Measurements from ENCODE around the gene IL6ST. TPM values are rescaled to one million over a fixed set of nuclear protein-coding genes. Genes with fewer than 3 reads are reported as not detected.
A peak's percentile ranks its signal among the peaks of the same experiment; 100 is the strongest.

The IL6ST gene
- total and polyA plus RNA-seq, 10 donors = 20.4 to 504 (median 266) TPM

DNA sequence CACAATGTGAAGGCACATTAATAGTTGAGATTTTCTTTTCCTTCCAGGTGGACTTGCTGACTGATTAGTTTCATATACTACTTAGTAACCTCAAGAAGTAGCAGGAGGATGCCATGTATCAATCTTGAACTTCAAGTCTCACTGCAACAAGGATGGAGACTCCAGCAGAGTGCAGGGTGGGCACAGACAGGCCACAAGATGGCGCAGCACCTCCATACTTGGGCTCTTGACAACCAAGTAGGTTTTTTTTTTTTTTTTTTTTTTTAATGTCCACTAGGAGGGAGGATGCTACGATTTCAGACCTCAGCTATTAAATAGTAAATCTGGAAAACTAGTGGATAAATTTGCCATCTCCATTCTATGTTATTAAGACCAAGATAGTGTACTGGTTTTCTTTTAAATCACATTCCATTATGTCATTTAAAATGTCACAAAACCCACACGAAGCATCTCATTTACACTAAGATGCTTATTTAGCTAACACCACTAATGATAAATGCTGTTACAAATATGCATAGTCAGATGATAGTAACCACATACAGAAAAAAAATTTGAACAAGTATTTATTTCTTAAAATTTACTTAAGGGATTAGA is 58.6 kb downstream of the IL6ST start:
- TF ChIP-seq, protein P1, sequence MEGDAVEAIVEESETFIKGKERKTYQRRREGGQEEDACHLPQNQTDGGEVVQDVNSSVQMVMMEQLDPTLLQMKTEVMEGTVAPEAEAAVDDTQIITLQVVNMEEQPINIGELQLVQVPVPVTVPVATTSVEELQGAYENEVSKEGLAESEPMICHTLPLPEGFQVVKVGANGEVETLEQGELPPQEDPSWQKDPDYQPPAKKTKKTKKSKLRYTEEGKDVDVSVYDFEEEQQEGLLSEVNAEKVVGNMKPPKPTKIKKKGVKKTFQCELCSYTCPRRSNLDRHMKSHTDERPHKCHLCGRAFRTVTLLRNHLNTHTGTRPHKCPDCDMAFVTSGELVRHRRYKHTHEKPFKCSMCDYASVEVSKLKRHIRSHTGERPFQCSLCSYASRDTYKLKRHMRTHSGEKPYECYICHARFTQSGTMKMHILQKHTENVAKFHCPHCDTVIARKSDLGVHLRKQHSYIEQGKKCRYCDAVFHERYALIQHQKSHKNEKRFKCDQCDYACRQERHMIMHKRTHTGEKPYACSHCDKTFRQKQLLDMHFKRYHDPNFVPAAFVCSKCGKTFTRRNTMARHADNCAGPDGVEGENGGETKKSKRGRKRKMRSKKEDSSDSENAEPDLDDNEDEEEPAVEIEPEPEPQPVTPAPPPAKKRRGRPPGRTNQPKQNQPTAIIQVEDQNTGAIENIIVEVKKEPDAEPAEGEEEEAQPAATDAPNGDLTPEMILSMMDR (IDR thresholded peaks at IDR 0.05 in 8 of 11, conservative IDR thresholded peaks at IDR 0.05 in 3 of 11) = peak; percentile 73 to 92 (median 84)
- TF ChIP-seq POLR2AphosphoS5 (IDR thresholded peaks at IDR 0.05) (peak in 1 of 3 donors; percentile 53), POLR2A (IDR thresholded peaks at IDR 0.05) (no peak)
- DNase-seq = peak; percentile 91
- Histone ChIP-seq H3K4me3 (no peak overlapping the region), H3K36me3 (peaks cover 0 to 55% (median 16%) of the 10 kb centered on the region in 6 donors), H3K4me1 (no peaks in the 10 kb centered on the region), H3K9me3 (no peaks in the 10 kb centered on the region), H3K27ac (no peak overlapping the region), H3K27me3 (replicated peaks in 1 of 7) (no peaks in the 10 kb centered on the region)
- intact Hi-C loops (cut with DNase I; ENCODE audit: low total_unique reads) = loop anchor here (10.0 kb wide), 1 partner anchor 269 kb away; no protein-coding TSS in a partner anchor
- WGBS, 5 donors = 26 to 46% (median 31%) methylated on average over 3 of the region's 3 CpGs

DNA sequence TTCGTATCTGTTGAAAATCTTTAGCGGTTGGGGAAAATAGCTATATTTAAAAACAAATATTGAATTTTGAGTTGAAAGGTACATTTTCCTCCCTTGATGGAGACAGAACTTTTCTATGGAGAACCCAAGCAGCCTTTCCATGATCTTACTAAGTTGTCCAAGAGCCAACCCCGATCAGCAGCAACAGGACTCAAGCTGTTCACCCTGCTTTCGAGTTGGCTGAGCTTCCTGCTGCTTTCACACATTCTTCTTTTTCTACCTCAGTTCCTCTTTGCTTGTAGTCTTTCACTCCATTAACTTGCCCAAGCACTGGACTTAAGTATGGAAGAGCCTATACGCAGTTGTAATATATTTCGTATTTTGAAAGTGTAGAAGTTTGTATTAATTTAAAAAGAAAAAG is 59.4 kb downstream of the IL6ST start:
- no peak overlapping the region for H3K4me3 ChIP-seq
- WGBS, 5 donors = 90 to 94% (median 92%) methylated on average over 6 of the region's 6 CpGs
- H3K27me3 ChIP-seq (replicated peaks in 1 of 7) = no peaks in the 10 kb centered on the region
- H3K27ac ChIP-seq = no peak overlapping the region
- peaks cover 0 to 47% (median 9%) of the 10 kb centered on the region in 6 donors for H3K36me3 ChIP-seq
- no peaks in the 10 kb centered on the region for H3K4me1 ChIP-seq
- intact Hi-C loops (cut with DNase I; ENCODE audit: low total_unique reads) = loop anchor here (10.0 kb wide), 1 partner anchor 269 kb away; no protein-coding TSS in a partner anchor
- TF ChIP-seq POLR2AphosphoS5 (IDR thresholded peaks at IDR 0.05) = no peak
- no peak for TF ChIP-seq POLR2A (IDR thresholded peaks at IDR 0.05)
- TF ChIP-seq, protein P1 (IDR thresholded peaks at IDR 0.05 in 8 of 11, conservative IDR thresholded peaks at IDR 0.05 in 3 of 11) = no peak
- DNase-seq = no peak
- H3K9me3 ChIP-seq = no peaks in the 10 kb centered on the region

DNA sequence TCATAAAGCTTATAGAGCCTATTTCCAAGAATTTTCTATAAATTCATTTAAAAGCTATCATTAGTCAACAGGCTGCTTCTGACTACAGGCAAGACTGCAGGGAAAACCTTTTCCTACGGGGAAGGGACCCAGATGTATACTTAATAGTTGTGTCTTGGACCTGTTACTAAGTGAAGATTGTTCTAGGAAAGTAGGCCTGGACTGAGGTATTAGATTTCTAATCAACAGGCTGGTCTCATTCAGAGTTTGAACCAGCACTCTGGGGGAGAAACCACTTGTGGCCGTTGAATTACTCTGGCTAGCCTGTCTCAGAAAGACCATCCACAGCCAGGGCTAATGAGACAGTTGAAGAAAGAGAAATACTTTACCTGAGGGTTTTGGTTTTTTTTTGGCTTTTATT is 60.0 kb downstream of the IL6ST start:
- intact Hi-C loops (cut with DNase I; ENCODE audit: low total_unique reads) = loop anchor here (10.0 kb wide), 1 partner anchor 270 kb away; no protein-coding TSS in a partner anchor

DNA sequence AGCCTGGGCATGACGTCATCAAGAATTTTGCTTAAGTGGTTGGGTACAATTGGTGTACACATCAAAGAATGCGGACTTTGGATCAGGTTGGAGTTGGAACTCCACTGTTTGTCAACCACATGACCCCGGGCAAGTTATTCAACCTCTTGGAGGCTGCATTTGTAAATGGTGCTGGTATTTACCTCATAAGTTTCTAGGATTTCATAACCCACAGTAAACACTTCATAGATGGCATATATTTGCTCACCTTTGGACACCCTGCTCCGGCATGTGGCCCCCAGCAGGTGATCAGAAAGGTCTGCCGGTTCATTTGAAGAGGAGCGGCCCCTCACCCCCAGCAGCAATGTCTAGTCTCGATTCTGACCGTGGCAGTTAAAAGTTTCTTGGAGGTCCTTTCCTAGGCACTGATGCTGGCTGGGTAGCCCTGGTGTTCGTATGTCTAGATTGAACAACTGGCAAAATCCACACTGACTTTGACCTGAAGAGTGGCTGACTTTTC is 60.6 kb downstream of the IL6ST start:
- Histone ChIP-seq H3K27ac (no peak overlapping the region), H3K27me3 (replicated peaks in 1 of 7) (no peaks in the 10 kb centered on the region), H3K9me3 (no peaks in the 10 kb centered on the region), H3K36me3 (peaks cover 0 to 36% (median 1%) of the 10 kb centered on the region in 6 donors), H3K4me1 (no peaks in the 10 kb centered on the region), H3K4me3 (no peak overlapping the region)
- TF ChIP-seq POLR2AphosphoS5 (IDR thresholded peaks at IDR 0.05) = no peak
- TF ChIP-seq, protein P1 (IDR thresholded peaks at IDR 0.05 in 8 of 11, conservative IDR thresholded peaks at IDR 0.05 in 3 of 11) = no peak
- no peak for TF ChIP-seq POLR2A (IDR thresholded peaks at IDR 0.05)
- WGBS, 5 donors = 84 to 98% (median 90%) methylated on average over 9 of the region's 9 CpGs
- DNase-seq = no peak
- intact Hi-C loops (cut with DNase I; ENCODE audit: low total_unique reads) = loop anchor here (10.0 kb wide), 1 partner anchor 271 kb away; no protein-coding TSS in a partner anchor

More for the DNA sequence above, 60.0 kb downstream of the IL6ST start:
- DNase-seq = no peak
- Histone ChIP-seq H3K27ac (no peak overlapping the region), H3K36me3 (peaks cover 0 to 42% (median 7%) of the 10 kb centered on the region in 6 donors), H3K9me3 (no peaks in the 10 kb centered on the region), H3K27me3 (replicated peaks in 1 of 7) (no peaks in the 10 kb centered on the region), H3K4me1 (no peaks in the 10 kb centered on the region), H3K4me3 (no peak overlapping the region)
- no peak for TF ChIP-seq POLR2AphosphoS5 (IDR thresholded peaks at IDR 0.05)
- TF ChIP-seq, protein P1 (IDR thresholded peaks at IDR 0.05 in 8 of 11, conservative IDR thresholded peaks at IDR 0.05 in 3 of 11) = no peak
- TF ChIP-seq POLR2A (IDR thresholded peaks at IDR 0.05) = no peak
- 84 to 89% (median 85%) methylated on average over 2 of the region's 2 CpGs for WGBS, 5 donors
